Globus pallidus (tissue), 1 donor: Measurements from ENCODE around the gene PYGM.

ENCODE experiments used
- DNase-seq: peaks from one replicate; pipeline ENCODE4 v3.0.0-alpha.2; 2015; ENCODE audit warnings: low spot score

Gene PYGM

DNA sequence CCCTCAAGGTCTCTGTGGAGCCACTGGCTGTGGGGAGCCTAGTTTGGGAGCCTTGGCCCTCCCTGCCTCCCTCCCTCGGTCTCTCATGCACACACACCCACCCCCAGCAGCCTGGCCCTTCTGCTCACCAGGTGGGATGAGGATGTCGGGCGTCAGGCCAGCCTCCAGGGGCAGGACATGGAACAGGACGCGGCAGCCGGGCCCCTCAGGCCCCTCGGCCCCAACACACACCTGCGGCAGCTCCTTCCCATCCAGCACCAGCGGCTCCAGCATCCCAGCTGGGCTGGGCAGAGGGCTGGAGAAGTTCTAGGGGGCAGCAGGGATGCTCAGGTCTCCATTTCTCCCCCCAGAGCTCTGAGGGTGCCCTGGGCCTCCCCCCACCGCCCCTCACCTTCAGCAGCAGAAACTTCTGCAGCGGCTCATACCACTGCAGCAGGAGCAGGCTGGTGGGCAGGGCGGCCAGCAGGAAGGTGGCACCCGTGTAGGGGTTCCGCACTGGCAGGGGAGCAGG, 32.1 kb upstream of the PYGM start:
- DNase-seq: no peak

DNA sequence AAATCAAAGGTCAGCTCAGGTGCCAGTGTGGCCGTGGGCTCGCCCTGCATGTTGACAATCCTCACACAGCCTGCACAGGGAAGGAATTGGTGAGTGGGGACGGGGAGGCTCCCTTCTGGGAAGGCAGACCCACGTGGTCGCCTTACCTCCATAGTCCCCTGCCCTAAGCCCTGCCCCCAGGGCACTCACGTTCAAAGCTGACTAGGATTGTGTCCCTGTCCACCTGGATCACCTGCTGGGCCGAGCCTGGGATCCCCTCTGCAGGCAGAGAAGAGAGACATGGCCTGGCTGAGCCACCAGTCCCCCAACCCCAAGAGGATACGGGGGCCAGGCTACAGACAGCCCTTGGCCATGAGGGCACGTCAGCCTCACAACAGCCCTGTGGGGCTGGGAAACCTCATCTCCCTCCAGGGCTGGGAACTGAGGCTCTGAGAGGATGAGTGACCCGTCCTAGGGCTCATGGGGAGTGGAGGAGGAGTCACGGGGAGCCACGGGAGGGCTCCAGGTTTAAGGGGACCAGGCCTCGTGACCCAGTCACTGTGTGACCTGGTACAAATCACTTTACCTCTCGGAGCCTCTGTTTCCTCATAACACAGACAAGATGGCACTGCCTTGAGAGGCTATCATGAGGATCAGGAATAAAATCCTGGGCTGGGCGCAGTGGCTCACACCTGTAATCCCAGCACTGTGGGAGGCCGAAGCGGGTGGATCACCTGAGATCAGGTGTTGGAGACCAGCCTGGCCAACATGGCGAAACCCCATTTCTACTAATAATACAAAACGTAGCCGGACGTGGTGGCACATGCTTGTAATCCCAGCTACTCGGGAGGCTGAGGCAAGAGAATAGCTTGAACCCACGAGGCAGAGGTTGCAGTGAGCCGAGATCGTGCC, 30.7 kb upstream of the PYGM start:
- DNase-seq: no peak

GRCh38 chr11:64789331-64790204, 29.8 kb upstream of the PYGM start:
- no peak for DNase-seq

DNA sequence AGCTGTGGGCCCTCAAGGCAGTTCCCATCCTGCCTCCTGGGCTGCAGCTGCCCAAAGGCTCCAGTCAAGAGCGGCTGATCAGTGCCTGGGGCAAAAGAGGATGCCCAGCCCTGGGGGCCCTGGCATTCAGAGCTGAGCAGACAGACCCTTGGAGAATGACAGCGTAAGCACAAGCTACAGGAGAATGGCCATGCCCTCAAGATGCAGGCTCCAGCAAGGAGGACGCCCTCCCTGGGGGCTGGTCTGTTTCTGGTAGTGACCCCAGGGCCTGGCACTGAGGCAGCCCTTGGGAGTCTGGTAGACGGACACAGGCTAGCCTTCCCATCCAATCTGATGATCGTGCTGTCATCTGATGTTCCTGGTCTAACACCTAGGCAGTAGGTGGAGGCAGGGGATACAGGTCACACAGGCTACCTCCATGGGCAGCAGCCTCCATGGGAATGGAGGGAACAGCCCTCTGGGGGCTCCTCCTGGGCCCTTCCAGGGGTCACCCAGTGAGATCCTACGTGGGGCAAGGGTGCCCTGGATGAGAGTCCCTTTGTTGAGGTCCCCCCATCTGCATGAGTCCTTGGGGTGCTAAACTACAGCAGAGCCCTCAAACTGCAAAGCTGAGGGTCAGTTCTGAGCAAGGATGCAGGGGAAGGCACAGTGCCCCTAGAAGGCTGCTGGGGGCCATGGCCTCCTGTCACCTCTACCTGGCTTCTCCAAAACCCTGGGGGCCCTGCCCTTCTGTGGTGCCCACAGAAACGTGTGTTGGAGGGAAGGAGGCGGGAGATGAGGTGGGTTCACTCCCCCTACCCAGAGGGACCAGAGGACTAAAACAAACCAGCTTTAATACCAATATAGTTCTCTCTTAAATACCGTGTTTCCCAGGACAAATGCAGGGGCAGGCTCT, 28.8 kb upstream of the PYGM start:
- no peak for DNase-seq

GRCh38 chr11:64787526-64788320, 27.9 kb upstream of the PYGM start:
- DNase-seq: no peak

- no peak for DNase-seq
These were observed 26.5 kb upstream of the PYGM start for GRCh38 chr11:64786308-64786707.

- no peak for DNase-seq
These were observed 25.2 kb upstream of the PYGM start for GRCh38 chr11:64784813-64785581.

- DNase-seq: peak; percentile 100
These were observed 18.9 kb upstream of the PYGM start, which contains the start of gene SF1 for GRCh38 chr11:64778473-64779298. SF1 (minus strand) TSS chr11:64778542; CDS start chr11:64778392, 150 bp downstream.

GRCh38 chr11:64778223-64778472, 18.4 kb upstream of the PYGM start:
- no peak for DNase-seq

GRCh38 chr11:64777449-64778222, 17.9 kb upstream of the PYGM start:
- DNase-seq: peak; percentile 84

DNA sequence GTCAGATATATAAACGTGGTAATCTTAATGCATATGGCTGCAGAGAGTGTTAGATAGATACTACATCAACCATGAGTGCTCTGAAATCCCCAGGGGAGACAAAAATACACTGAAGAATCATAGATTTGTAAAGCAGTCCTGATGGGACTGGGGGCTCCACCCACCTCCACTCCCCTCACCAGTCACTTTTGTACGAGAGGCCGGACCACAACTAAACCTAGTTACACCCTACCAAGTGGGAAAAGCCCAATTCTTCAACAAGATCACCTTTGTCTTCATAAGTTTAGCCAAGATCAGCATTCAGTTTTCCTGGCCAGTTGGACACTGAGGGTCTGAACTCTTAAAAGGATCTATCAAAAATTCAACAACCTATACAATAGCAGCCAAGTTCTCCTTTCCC, 17.1 kb upstream of the PYGM start:
- no peak for DNase-seq

- DNase-seq: no peak
These were observed 16.7 kb upstream of the PYGM start for GRCh38 chr11:64776425-64776824.

GRCh38 chr11:64774144-64774543, 14.4 kb upstream of the PYGM start:
- DNase-seq: no peak

DNA sequence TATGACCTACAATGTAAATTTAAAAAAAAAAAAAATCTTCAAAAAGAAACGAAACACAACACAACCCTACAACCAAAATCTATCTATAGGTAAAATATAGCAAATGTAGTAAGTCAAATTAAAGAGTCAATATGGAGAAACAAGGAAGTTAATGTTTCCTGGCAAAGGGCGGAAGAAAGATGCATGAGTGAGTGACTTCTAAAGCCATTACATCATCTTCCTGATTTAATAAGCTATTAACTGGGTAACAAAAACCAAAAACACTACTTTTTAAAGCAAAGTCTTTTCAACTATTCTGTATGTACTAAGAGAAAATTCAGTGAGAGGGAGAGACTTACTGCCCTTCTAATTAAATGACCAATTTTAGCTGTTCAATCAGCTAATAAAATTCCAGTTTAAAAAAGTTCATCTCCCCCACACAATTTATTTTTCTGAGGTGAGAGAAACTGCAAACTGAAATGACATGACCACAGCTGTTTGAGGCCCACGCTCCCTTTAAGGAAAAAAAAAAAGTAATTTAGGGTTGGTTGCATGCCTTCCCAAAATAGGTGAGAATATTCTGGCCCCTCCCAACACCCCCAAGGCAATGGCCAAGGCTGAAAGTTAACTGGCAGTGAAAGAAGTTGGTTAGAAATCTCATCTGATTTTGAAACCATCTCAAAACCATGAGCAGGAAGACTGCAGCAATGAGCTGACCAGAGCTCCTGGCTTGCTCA, 12.7 kb upstream of the PYGM start:
- no peak for DNase-seq

- DNase-seq: no peak
These were observed 12.1 kb upstream of the PYGM start for GRCh38 chr11:64771861-64772260.

- no peak for DNase-seq
These were observed 10.3 kb upstream of the PYGM start for GRCh38 chr11:64770120-64770519.

- no peak for DNase-seq
These were observed 9.5 kb upstream of the PYGM start for GRCh38 chr11:64769283-64769682.

DNA sequence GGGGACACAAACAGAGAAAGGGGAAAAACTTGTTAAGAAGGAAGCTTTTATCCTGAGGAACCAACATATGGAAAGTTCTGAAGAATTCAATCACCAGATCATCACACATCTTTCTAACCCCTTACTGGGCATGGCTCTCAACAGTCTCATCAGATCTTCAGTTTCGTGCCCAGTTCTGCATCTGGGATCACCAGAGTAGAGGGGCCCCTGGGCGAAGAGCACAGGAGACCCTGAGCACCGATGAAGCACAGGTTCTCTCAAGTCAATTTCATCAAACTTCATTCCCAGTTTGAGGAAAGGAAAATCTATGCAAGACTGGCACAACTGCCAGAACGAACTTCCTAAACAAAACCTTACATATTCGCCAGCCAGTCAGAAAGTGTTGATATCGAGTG, 8.5 kb upstream of the PYGM start:
- no peak for DNase-seq
